KMS-11 (cell line): Measurements from ENCODE around the gene DIAPH3.

Source experiments
- H2AFZ ChIP-seq: fragments of 200-600 bp; sonication (generic); 2 replicates; pipeline ENCODE4 v1.6.1; 2016; ENCODE audit warnings: antibody characterized with exemption, mixed run types, low read depth
- H3K27ac ChIP-seq: fragments of 200-600 bp; sonication (generic); 2 replicates; pipeline ENCODE4 v1.6.1; 2016; ENCODE audit warnings: mild to moderate bottlenecking, mixed run types
- H3K27me3 ChIP-seq: fragments of 200-600 bp; sonication (generic); 2 replicates; pipeline ENCODE4 v1.6.1; 2017; ENCODE audit warnings: mild to moderate bottlenecking, low read depth, mixed run types, moderate library complexity; ENCODE audit not compliant: insufficient read depth
- H3K36me3 ChIP-seq: fragments of 200-600 bp; sonication (generic); 2 replicates; pipeline ENCODE4 v1.6.1; 2017; ENCODE audit warnings: mild to moderate bottlenecking, mixed run types; ENCODE audit not compliant: insufficient read depth
- H3K4me1 ChIP-seq: fragments of 200-600 bp; sonication (generic); 2 replicates; pipeline ENCODE4 v1.6.1; 2016; ENCODE audit warnings: mild to moderate bottlenecking, low read depth, mixed run types; ENCODE audit not compliant: poor library complexity, severe bottlenecking
- H3K4me2 ChIP-seq: fragments of 200-600 bp; sonication (generic); 2 replicates; pipeline ENCODE4 v1.7.0; 2016; ENCODE audit warnings: mild to moderate bottlenecking, mixed run types
- H3K4me3 ChIP-seq: fragments of 200-600 bp; sonication (generic); IDR thresholded peaks from 2 replicates; pipeline ENCODE4 v1.6.1; 2017; ENCODE audit warnings: low read depth, low read length, mixed read lengths; ENCODE audit not compliant: insufficient read depth
- H3K79me2 ChIP-seq: fragments of 200-600 bp; sonication (generic); 2 replicates; pipeline ENCODE4 v1.6.1; 2016; ENCODE audit warnings: low read depth, mixed run types; ENCODE audit not compliant: insufficient read depth
- H3K9ac ChIP-seq: fragments of 200-600 bp; sonication (generic); 2 replicates; pipeline ENCODE4 v1.6.1; 2016; ENCODE audit warnings: mild to moderate bottlenecking, mixed run types
- H4K20me1 ChIP-seq: fragments of 200-600 bp; sonication (generic); 2 replicates; pipeline ENCODE4 v1.6.1; 2016; ENCODE audit warnings: mild to moderate bottlenecking, mixed run types; ENCODE audit not compliant: insufficient read depth
- TF ChIP-seq, protein P1 (sequence below): fragments of 200-600 bp; sonication (generic); conservative IDR thresholded peaks from 2 replicates; pipeline ENCODE4 v1.6.1; 2017; ENCODE audit warnings: low read depth, mild to moderate bottlenecking, antibody characterized with exemption, low read length, moderate library complexity, mixed read lengths

DIAPH3 gene

DNA sequence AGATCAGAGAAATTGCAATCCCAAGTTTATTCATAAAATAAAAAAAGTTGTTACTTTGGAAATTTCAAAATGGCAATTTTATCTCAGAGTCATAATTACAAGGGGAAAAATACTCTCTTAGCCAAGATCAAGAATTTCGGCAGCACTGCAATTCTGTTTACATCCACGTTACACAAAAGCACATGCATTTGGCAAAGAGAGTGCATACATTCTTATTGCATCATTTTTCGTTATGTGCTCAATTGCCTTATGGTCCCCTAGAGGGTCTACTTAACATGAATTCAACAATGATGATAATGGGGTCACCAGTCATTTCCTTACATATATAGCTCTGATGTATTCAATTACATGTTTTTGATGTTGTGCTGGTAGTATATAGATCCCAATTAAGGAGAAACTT is 498.0 kb downstream of the DIAPH3 start:
- Histone ChIP-seq H3K4me3 (no peak overlapping the region), H4K20me1 (no peaks in the 10 kb centered on the region), H3K4me2 (no peak overlapping the region), H2AFZ (no peak overlapping the region), H3K79me2 (no peaks in the 10 kb centered on the region), H3K27me3 (no peaks in the 10 kb centered on the region), H3K9ac (no peak overlapping the region), H3K4me1 (no peaks in the 10 kb centered on the region), H3K36me3 (no peaks in the 10 kb centered on the region), H3K27ac (no peak overlapping the region)
- TF ChIP-seq, protein P1, sequence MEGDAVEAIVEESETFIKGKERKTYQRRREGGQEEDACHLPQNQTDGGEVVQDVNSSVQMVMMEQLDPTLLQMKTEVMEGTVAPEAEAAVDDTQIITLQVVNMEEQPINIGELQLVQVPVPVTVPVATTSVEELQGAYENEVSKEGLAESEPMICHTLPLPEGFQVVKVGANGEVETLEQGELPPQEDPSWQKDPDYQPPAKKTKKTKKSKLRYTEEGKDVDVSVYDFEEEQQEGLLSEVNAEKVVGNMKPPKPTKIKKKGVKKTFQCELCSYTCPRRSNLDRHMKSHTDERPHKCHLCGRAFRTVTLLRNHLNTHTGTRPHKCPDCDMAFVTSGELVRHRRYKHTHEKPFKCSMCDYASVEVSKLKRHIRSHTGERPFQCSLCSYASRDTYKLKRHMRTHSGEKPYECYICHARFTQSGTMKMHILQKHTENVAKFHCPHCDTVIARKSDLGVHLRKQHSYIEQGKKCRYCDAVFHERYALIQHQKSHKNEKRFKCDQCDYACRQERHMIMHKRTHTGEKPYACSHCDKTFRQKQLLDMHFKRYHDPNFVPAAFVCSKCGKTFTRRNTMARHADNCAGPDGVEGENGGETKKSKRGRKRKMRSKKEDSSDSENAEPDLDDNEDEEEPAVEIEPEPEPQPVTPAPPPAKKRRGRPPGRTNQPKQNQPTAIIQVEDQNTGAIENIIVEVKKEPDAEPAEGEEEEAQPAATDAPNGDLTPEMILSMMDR = no peak

GRCh38 chr13:59665184-59665583 is 498.5 kb downstream of the DIAPH3 start:
- Histone ChIP-seq H3K79me2 (no peaks in the 10 kb centered on the region), H2AFZ (no peak overlapping the region), H3K4me1 (no peaks in the 10 kb centered on the region), H4K20me1 (no peaks in the 10 kb centered on the region), H3K4me3 (no peak overlapping the region), H3K4me2 (no peak overlapping the region), H3K36me3 (no peaks in the 10 kb centered on the region), H3K27ac (no peak overlapping the region), H3K27me3 (no peaks in the 10 kb centered on the region), H3K9ac (no peak overlapping the region)
- TF ChIP-seq, protein P1 = no peak

DNA sequence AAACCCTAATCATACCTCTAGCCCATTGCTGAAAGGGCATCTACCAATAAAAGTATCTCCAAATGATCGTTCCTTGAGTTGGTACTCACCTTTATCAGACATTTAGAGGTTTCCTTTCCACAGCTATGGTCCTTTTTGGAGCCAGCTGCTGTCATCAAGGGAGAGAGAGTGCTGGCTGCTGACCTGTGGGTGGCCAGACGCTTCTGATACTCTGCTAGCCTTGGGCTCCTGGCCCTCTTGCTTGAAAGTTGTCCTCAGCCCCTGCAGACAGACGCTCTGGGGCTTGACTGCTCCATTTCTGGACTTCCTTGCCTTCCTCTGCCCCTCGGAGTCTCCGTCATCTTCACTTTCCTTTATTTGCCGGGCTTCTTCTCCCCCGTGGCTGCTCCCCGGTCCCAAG is 499.1 kb downstream of the DIAPH3 start:
- Histone ChIP-seq H3K27me3 (no peaks in the 10 kb centered on the region), H3K27ac (no peak overlapping the region), H2AFZ (no peak overlapping the region), H3K4me1 (no peaks in the 10 kb centered on the region), H3K9ac (no peak overlapping the region), H3K79me2 (no peaks in the 10 kb centered on the region), H4K20me1 (no peaks in the 10 kb centered on the region), H3K4me2 (no peak overlapping the region), H3K36me3 (no peaks in the 10 kb centered on the region), H3K4me3 (no peak overlapping the region)
- TF ChIP-seq, protein P1 = no peak

DNA sequence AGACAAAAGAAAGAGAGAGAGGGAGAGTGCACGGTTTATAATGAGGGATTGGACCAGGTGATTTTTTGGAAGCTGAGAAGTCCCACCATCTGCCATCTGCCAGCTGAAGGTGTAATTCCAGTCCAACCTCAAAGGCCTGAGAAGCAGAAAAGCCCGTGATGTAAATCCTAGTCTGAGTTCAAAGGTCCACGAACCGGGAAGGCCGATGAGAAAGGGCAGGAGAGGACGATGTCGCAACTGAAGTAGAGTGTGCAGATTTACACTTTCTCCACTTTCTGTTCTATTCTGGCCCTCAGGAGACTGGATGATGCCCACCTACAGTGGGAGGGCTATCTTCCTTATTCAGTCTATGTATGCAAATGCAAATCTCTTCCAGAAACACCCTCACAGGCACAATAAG is 500.0 kb downstream of the DIAPH3 start:
- Histone ChIP-seq H2AFZ (no peak overlapping the region), H3K36me3 (no peaks in the 10 kb centered on the region), H3K4me1 (no peaks in the 10 kb centered on the region), H3K4me2 (no peak overlapping the region), H3K27me3 (no peaks in the 10 kb centered on the region), H3K9ac (no peak overlapping the region), H3K27ac (no peak overlapping the region), H3K4me3 (no peak overlapping the region), H4K20me1 (no peaks in the 10 kb centered on the region), H3K79me2 (no peaks in the 10 kb centered on the region)
- TF ChIP-seq, protein P1 = no peak
